ENCODE results near the gene NUDT8.

NUDT8 gene

DNA sequence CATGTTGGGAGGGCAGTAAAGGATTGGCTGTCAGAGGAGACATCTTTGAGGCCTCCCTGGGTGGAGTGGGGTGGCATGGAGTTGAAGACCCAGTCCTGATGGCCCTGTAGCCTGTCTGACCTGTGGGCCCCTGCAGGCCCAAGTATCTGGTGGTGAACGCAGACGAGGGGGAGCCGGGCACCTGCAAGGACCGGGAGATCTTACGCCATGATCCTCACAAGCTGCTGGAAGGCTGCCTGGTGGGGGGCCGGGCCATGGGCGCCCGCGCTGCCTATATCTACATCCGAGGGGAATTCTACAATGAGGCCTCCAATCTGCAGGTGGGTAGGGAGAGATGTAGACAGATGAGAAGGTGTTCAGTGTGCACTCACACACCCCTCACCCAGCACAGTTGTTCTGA lies 20.4 kb downstream of the NUDT8 start:
- no peak overlapping the region for H3K27ac Mint-ChIP-seq
- H3K9me3 Mint-ChIP-seq, result no peaks in the 10 kb centered on the region
- DNase-seq, result no peak
- H3K36me3 Mint-ChIP-seq (ENCODE audit: low read depth), result peaks cover 9% of the 10 kb centered on the region
- H3K4me1 Mint-ChIP-seq, result peaks cover 18% of the 10 kb centered on the region
- H3K27me3 Mint-ChIP-seq (ENCODE audit: low read depth, poor library complexity), result peaks cover 16% of the 10 kb centered on the region
- no peak overlapping the region for H3K4me3 Mint-ChIP-seq
- TF ChIP-seq, protein P1, sequence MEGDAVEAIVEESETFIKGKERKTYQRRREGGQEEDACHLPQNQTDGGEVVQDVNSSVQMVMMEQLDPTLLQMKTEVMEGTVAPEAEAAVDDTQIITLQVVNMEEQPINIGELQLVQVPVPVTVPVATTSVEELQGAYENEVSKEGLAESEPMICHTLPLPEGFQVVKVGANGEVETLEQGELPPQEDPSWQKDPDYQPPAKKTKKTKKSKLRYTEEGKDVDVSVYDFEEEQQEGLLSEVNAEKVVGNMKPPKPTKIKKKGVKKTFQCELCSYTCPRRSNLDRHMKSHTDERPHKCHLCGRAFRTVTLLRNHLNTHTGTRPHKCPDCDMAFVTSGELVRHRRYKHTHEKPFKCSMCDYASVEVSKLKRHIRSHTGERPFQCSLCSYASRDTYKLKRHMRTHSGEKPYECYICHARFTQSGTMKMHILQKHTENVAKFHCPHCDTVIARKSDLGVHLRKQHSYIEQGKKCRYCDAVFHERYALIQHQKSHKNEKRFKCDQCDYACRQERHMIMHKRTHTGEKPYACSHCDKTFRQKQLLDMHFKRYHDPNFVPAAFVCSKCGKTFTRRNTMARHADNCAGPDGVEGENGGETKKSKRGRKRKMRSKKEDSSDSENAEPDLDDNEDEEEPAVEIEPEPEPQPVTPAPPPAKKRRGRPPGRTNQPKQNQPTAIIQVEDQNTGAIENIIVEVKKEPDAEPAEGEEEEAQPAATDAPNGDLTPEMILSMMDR (IDR thresholded peaks at IDR 0.05), result no peak

DNA sequence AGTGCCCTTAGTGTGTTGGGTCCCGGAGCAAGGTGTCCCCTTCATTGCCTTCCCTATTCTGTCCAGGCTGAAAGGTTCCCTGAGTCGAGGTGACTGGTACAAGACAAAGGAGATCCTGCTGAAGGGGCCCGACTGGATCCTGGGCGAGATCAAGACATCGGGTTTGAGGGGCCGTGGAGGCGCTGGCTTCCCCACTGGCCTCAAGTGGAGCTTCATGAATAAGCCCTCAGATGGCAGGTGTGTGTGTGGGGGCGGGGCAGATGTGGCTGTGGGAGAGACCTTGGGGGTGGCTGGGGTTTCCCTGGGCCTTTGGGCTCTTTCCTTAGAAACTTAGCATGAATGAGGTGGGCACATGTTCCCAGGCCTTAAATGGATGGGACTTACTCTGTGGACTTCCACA lies 21.3 kb downstream of the NUDT8 start:
- Mint-ChIP-seq H3K4me3 (peak overlapping the region; percentile 98), H3K27me3 (ENCODE audit: low read depth, poor library complexity) (peaks cover 20% of the 10 kb centered on the region), H3K27ac (no peak overlapping the region), H3K36me3 (ENCODE audit: low read depth) (peaks cover 9% of the 10 kb centered on the region), H3K4me1 (peaks cover 17% of the 10 kb centered on the region), H3K9me3 (no peaks in the 10 kb centered on the region)
- DNase-seq, result no peak
- TF ChIP-seq, protein P1 (IDR thresholded peaks at IDR 0.05), result no peak

DNA sequence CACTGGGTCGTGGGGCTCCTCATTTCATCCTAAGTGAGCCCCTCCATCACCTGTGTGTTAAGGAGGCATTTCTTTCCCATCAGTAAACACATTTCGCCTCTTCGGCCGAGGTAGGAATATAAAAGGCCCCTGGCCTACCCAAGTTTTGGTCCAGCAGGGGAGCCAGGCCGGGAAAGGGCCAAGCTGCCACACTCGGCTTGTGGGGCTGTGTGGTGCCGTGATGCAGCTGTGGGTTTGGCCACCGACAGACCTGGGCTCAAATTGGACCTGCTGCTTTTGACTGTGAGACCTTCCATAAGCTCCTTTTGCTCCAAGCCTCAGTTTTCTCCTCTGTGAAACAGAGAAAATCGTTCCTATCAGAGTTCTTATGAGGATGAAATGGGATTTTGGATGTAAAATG lies 22.2 kb downstream of the NUDT8 start:
- Mint-ChIP-seq H3K9me3 (peaks cover 7% of the 10 kb centered on the region), H3K4me1 (peaks cover 17% of the 10 kb centered on the region), H3K4me3 (peak overlapping the region; percentile 98), H3K27ac (peak overlapping the region; percentile 85), H3K27me3 (ENCODE audit: low read depth, poor library complexity) (peaks cover 27% of the 10 kb centered on the region), H3K36me3 (ENCODE audit: low read depth) (peaks cover 9% of the 10 kb centered on the region)
- DNase-seq, result no peak
- TF ChIP-seq, protein P1 (IDR thresholded peaks at IDR 0.05), result no peak

DNA sequence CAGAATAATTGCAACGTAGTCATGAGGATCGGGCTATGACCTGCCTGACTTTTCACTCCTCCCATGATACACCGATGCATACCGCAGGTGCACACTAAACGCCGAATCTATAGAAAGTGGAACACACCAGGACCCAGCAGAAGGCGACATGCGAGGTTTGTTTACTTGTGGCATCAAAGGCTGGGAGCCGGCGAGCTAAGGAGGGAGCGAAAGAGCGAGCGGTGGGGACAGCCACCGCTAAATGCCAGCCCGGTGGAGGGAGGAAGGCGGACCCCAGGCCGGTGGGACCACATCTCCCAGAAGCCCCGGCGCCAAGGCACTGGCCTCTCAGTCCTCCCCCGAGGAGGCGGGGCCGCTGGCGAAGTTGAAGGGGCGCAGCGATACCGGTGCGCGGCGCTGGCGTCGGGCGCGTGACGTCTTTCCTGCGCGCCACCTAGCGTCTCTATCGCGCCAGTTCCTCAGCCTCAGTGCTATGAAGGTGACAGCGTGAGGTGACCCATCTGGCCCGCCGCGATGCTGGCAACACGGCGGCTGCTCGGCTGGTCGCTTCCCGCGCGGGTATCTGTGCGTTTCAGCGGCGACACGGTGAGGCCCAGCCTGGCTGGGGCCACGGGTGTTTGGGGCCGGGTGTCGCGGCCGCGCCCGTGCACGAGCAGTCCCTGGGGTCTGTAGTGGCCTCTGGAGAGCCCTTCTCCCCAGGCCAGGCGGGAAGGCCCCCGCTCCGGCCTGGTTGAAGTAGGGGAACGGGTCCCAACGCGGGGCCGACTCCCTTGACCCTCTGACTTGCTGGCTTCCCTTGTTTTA lies 23.0 kb downstream of the NUDT8 start, which contains the start of gene NDUFV1:
Gene NDUFV1 (plus strand): TSS at position 445 of the 804 bp plus-strand sequence. CDS start 69 bp downstream, at position 514.
- TF ChIP-seq, protein P1 (IDR thresholded peaks at IDR 0.05), result peak; percentile 45
- Mint-ChIP-seq H3K27me3 (ENCODE audit: low read depth, poor library complexity) (peaks cover 28% of the 10 kb centered on the region), H3K9me3 (peaks cover 7% of the 10 kb centered on the region), H3K36me3 (ENCODE audit: low read depth) (peaks cover 9% of the 10 kb centered on the region), H3K4me3 (peak within 1 kb of the TSS; percentile 98), H3K4me1 (peaks cover 17% of the 10 kb centered on the region), H3K27ac (peak within 1 kb of the TSS; percentile 85)
- peak; percentile 98 for DNase-seq

DNA sequence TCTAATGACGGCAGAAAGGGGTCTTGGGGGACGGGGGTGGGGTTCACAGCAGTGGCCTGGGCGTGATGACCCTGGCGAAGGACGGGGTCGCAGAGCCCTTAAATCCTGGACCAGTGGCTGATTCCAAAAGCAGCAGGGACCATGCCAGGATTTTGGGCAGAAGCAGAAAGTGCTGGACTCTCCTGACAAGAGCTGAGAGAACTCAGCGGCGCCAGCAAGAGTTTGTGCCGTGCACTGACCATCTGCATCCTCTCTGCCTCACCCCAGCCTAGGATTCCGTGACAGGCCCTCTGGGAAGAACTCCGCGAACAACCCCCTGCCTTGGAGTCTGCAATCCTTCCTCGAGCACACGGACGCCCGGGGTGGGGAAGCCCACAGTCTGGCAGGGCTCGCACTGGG lies 23.6 kb downstream of the NUDT8 start:
- Mint-ChIP-seq H3K27ac (no peak overlapping the region), H3K9me3 (peaks cover 7% of the 10 kb centered on the region), H3K36me3 (ENCODE audit: low read depth) (peaks cover 9% of the 10 kb centered on the region), H3K4me3 (peak overlapping the region; percentile 98), H3K4me1 (peaks cover 17% of the 10 kb centered on the region), H3K27me3 (ENCODE audit: low read depth, poor library complexity) (peaks cover 30% of the 10 kb centered on the region)
- TF ChIP-seq, protein P1 (IDR thresholded peaks at IDR 0.05), result no peak
- DNase-seq, result no peak

Measured in nephron progenitor cell (in vitro differentiated cells).